Endothelial cell (in vitro differentiated cells): ENCODE results near the gene RFTN2. TPM values are rescaled to one million over a fixed set of nuclear protein-coding genes. Genes with fewer than 3 reads are reported as not detected.

ENCODE experiments used
- DNase-seq: peaks from one replicate; pipeline ENCODE4 v3.0.0; 2021; ENCODE audit warnings: low spot score
- H3K27ac Mint-ChIP-seq: one replicate; pipeline ENCODE4 v1.8.0; 2021; ENCODE audit warnings: mixed read lengths, inconsistent platforms; ENCODE audit not compliant: unreplicated experiment
- H3K27me3 Mint-ChIP-seq: one replicate; pipeline ENCODE4 v1.8.0; 2021; ENCODE audit warnings: mild to moderate bottlenecking, moderate library complexity, mixed read lengths, inconsistent platforms; ENCODE audit not compliant: unreplicated experiment
- H3K36me3 Mint-ChIP-seq: one replicate; pipeline ENCODE4 v1.8.0; 2021; ENCODE audit warnings: mild to moderate bottlenecking, low read depth, mixed read lengths, inconsistent platforms; ENCODE audit not compliant: unreplicated experiment
- H3K4me1 Mint-ChIP-seq: one replicate; pipeline ENCODE4 v1.8.0; 2021; ENCODE audit warnings: mild to moderate bottlenecking, mixed read lengths, inconsistent platforms; ENCODE audit not compliant: unreplicated experiment
- H3K4me3 Mint-ChIP-seq: one replicate; pipeline ENCODE4 v1.8.0; 2021; ENCODE audit warnings: mild to moderate bottlenecking, mixed read lengths, inconsistent platforms; ENCODE audit not compliant: unreplicated experiment
- H3K9me3 Mint-ChIP-seq: one replicate; pipeline ENCODE4 v1.8.0; 2021; ENCODE audit warnings: mixed read lengths, inconsistent platforms; ENCODE audit not compliant: unreplicated experiment
- CTCF ChIP-seq: fragments of 200-600 bp; sonication (generic); IDR thresholded peaks from one replicate; pipeline ENCODE4 v1.5.0; 2021; ENCODE audit warnings: antibody characterized with exemption; ENCODE audit not compliant: unreplicated experiment
- total RNA-seq: library from RNA; stranded (reverse); fragmentation: NEBNext Ultra II Directional; extraction: Animal tissue kit (Norgen Biotek cat#: 25700); gene quantifications from one replicate; pipeline ENCODE4 v1.2.1, GENCODE V29; 2021; ENCODE audit not compliant: unreplicated experiment

The RFTN2 gene
- total RNA-seq, 1 donor from 2014 or later = 27.2 TPM

GRCh38 chr2:197677483-197677882 is 2.1 kb upstream of the RFTN2 start:
- H3K4me1 Mint-ChIP-seq = peaks cover 21% of the 10 kb centered on the region
- H3K36me3 Mint-ChIP-seq = peaks cover 4% of the 10 kb centered on the region
- H3K4me3 Mint-ChIP-seq = no peak overlapping the region
- DNase-seq = no peak
- no peak for TF ChIP-seq CTCF
- H3K27me3 Mint-ChIP-seq = no peaks in the 10 kb centered on the region
- no peaks in the 10 kb centered on the region for H3K9me3 Mint-ChIP-seq
- H3K27ac Mint-ChIP-seq = no peak overlapping the region

GRCh38 chr2:197677056-197677455 is 1.7 kb upstream of the RFTN2 start:
- Mint-ChIP-seq H3K4me1 (peaks cover 25% of the 10 kb centered on the region), H3K4me3 (no peak overlapping the region), H3K36me3 (peaks cover 8% of the 10 kb centered on the region), H3K27me3 (no peaks in the 10 kb centered on the region), H3K9me3 (no peaks in the 10 kb centered on the region), H3K27ac (no peak overlapping the region)
- DNase-seq = no peak
- TF ChIP-seq CTCF = no peak

- peak; percentile 34 for DNase-seq
- no peak for TF ChIP-seq CTCF
- H3K36me3 Mint-ChIP-seq = peaks cover 15% of the 10 kb centered on the region
- H3K4me3 Mint-ChIP-seq = peak overlapping the region; percentile 91
- peaks cover 32% of the 10 kb centered on the region for H3K4me1 Mint-ChIP-seq
- peaks cover 3% of the 10 kb centered on the region for H3K27me3 Mint-ChIP-seq
- peaks cover 5% of the 10 kb centered on the region for H3K9me3 Mint-ChIP-seq
- H3K27ac Mint-ChIP-seq = peak overlapping the region; percentile 76
These were observed 363 bp upstream of the RFTN2 start for GRCh38 chr2:197675711-197676188.

- Mint-ChIP-seq H3K4me3 (peak overlapping the region; percentile 91), H3K27ac (peak overlapping the region; percentile 55), H3K9me3 (peaks cover 5% of the 10 kb centered on the region), H3K36me3 (peaks cover 18% of the 10 kb centered on the region), H3K27me3 (peaks cover 3% of the 10 kb centered on the region), H3K4me1 (peaks cover 35% of the 10 kb centered on the region)
- DNase-seq = no peak
- TF ChIP-seq CTCF = no peak
These were observed 796 bp downstream of the RFTN2 start for GRCh38 chr2:197674591-197674990.

- H3K4me1 Mint-ChIP-seq = peaks cover 35% of the 10 kb centered on the region
- no peak for TF ChIP-seq CTCF
- peaks cover 5% of the 10 kb centered on the region for H3K9me3 Mint-ChIP-seq
- H3K27ac Mint-ChIP-seq = no peak overlapping the region
- peak overlapping the region; percentile 68 for H3K4me3 Mint-ChIP-seq
- DNase-seq = no peak
- H3K36me3 Mint-ChIP-seq = peaks cover 20% of the 10 kb centered on the region
- peaks cover 3% of the 10 kb centered on the region for H3K27me3 Mint-ChIP-seq
These were observed 1.3 kb downstream of the RFTN2 start for GRCh38 chr2:197674060-197674459.
